M059J (cell line): ENCODE data around the gene AFAP1L1. TPM values are rescaled to one million over a fixed set of nuclear protein-coding genes. Genes with fewer than 3 reads are reported as not detected.

Source experiments
- DNase-seq: peaks from one replicate; pipeline ENCODE4 v3.0.0-alpha.2; 2012; ENCODE audit warnings: low read depth
- total RNA-seq: library from RNA; depleted of rRNA; stranded (reverse); fragments of >200 nt; shearing (Covaris generic); gene quantifications from 2 replicates; pipeline ENCODE4 v1.2.3, GENCODE V29; 2014

AFAP1L1 gene
- total RNA-seq, 1 experiment from 2014 or later = 9.1 TPM

DNA sequence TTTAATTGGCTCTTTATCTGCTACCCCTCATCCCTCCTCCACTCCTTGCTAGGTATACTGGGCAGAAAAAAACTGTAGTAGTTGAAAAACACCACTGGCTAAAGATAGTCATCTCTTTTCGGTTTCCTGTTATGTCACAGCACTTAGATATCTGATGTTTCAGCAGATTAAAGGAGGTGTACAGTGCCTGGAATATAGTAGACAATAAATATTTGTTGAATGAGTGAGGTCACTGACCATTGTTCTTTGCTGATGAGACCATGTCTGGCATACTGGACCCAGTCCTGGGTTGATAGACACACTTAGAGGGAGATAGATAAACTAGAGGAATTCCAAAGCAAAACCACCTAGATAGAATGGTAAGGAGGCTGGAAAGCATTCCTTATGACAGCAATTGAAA lies 76.9 kb downstream of the AFAP1L1 start:
- no peak for DNase-seq

DNA sequence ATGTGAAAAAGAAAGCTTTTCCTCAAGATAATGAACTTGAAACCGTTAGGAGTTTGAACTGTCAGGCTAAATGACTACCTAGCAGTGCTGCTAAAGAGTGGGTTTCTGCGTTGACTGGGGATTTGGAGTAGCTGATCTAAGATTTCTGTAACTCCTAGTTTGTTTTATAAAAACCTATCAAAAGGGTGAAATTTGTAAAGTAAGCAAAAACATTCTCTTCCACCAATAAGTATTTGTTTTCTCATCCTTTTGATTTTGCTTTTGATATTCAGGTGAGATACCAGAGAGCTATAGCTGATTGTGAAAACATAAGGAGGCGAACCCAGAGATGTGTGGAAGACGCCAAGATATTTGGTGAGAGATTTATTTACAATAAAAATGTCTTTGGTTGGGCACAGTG lies 77.7 kb downstream of the AFAP1L1 start:
- DNase-seq = no peak

DNA sequence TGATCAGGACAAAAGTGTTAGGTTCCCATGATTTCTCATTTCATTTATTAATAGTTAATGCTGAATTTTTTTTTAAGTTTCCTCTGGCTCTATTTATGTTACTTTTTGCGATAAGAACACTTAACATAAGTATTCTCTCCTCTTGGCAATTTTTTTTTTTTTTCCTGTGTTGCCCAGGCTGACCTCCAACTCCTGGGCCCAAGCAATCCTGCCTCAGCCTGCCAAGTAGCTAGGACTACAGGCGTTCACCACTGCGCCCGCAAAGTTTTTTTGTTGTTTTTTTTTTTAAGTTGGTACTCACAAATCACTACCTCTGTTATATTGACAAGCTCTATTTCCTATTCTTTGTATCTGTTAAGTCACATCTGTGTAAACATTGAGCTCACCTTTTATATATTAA lies 80.5 kb downstream of the AFAP1L1 start:
- DNase-seq = no peak

DNA sequence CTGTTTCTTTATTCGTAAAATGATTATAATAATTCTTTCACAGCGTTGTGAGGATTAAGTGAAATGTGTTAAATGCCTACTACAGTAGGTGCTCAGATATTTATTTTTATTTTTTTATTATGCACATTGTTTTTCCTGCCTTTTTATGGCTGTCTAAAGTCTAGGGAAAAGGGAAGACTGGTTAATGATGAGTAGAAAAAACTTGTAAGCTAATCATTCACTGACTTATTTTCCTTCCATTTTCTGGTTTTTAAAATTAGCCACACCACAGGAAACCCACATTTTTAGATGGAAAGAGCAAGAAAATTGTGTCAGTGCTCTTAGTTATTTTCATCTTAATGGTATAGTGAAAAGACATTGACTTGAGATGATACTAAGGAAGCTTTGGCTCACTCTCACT lies 82.3 kb downstream of the AFAP1L1 start:
- DNase-seq = no peak

DNA sequence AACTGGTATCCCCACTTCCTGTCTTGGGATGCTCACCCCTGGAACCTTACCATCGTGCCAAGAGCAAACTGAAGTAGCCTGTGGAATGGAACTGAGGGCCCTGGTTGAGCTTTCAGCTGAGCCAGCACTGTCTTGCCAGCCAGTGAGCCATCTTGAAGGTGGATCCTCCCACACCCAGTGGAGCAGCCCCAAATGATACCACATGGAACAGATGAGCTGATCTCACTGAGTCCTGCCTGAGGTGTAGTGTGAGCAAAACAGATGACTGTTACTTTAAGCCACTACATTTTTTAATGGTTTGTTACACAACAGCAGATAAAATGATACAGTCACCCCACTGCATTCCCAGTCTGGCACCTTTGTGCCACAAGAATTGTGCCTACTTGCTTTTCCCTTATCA lies 84.0 kb downstream of the AFAP1L1 start:
- no peak for DNase-seq

DNA sequence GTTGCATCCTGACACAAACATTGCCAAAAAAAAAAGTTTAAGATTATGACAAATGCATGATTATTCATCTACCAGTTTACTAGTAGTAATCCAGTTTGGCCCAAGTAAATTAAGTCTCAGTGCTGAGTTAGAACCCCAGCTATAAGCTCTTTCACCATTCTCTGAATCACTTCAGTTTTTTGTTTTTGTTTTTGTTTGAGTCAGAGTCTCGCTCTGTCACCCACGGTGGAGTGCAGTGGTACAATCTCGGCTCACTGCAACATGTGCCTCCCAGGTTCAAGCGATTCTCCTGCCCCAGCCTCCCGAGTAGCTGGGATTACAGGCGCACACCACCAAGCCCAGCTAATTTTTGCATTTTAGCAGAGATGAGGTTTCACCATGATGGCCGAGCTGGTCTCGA lies 84.7 kb downstream of the AFAP1L1 start:
- DNase-seq = no peak

DNA sequence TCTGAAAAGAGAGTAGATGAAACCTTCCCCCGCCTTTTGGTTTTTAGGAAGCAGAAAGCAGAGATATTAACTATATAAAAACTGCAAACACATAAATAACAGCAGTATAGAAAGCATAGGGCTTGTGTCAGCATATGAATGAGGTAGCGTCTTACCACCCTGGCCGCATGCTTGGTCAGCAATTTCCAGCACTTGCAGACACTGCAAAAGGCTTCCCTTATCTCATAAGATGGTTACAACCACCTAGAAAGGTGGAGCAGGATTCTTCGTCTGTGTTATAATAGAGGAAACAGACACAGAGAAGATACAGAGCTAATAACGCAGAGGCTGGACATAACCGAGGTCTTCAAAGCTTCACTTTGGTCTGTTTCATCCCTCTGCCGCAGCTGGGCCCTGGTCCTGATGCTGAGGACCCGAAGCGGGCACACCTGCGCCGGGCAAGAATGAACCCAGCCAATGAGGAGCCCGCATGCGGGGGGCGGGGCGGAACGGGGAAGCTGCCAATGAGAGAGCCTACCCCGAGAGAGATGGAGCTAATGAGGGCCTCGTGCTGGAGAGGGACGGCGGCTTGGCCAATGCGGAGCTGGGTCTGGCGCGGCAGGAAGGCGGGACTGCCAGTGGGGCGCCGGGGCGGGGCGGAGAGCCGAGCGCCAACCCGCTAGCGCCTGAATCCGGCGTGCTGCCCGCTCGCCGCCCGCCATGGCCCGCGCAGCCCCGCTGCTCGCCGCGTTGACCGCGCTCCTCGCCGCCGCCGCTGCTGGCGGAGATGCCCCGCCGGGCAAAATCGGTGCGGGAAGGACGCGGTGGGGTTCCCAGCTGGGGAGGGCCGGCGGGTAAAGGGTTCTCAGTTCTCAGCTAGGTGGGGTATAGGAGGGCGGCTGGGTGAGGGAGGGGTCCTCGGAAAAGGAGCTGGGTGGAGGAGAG lies 86.0 kb downstream of the AFAP1L1 start, which contains the start of gene PCYOX1L:
Gene PCYOX1L (plus strand): TSS at position 677 of the 924 bp plus-strand sequence. CDS start 23 bp downstream, at position 700.
- DNase-seq = peak; percentile 96

DNA sequence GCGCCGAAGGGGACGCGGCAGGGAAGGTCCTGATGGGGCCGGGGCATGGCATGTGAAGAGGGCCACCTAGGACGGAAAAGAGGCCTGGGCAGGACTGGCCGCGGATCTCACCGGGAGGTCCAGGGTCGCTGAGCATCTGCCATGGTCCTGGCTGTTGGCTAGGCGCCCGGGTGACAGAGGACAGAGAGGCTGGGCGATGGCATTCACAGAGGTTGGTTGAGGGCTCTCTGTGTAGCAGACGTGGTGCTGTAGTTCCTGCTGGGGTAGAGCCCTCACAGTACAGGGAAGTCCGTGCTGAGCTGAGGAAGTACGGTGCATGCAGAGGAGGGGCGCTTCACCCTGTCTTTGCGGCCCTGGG lies 86.6 kb downstream of the AFAP1L1 start:
- peak; percentile 29 for DNase-seq

DNA sequence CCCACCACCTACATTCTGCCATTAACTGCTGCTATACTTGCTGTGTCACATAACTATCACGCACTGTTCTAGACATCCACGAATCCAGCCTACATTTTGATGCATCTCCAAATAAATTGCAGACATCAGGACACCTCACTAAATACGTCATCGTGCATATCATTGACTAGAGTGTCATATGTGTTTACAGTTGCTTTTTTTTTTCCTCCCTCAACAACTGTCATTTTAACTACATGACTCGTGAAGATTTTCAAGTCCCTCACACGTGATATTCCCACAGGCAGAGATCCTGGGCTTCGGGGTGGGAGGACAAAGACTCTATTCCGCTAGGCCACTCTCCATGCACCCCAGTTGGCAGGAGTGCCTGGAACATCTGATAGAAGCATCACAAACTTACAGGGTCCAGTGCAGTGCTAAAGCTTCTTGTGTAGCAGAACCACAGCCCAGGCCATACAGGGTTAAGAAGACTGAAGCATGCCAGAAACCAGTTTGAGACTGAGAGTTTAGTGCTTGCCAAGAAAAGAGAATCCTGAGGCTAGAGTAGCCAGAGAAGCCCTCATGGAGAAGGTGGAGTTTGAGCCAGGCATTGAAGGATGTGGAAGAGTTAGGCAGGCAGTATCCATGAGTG lies 87.3 kb downstream of the AFAP1L1 start:
- DNase-seq = no peak

DNA sequence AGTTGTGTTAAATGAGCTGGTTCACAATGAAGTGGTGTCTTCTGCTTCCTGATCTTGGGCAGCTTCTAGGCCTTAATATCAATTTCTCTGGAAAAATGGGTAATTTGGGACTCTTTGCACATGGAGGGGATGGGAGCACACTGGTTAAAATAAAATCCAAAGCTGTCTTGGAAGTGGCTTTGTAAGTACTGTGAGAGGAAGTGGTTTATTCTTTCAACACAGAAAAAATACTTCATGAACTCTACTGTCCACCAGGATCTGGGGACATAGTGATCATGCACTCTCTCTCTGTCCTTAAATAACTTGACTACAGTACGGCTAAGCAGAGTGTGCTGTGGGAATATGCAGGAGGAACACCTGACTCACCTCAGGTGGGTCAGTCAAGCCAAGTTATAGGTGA lies 88.6 kb downstream of the AFAP1L1 start:
- no peak for DNase-seq

DNA sequence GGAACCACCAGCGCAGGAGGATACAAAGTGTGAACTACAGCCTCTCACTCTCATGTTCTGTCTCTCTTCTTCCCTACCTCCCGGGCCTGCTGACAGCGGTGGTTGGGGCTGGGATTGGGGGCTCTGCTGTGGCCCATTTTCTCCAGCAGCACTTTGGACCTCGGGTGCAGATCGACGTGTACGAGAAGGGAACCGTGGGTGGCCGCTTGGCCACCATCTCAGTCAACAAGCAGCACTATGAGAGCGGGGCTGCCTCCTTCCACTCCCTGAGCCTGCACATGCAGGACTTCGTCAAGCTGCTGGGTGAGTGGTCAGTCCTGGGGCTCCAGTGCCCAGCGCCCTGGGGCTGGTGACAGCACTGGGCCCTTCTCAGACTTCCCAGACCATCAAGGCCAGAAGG lies 90.9 kb downstream of the AFAP1L1 start:
- no peak for DNase-seq

DNA sequence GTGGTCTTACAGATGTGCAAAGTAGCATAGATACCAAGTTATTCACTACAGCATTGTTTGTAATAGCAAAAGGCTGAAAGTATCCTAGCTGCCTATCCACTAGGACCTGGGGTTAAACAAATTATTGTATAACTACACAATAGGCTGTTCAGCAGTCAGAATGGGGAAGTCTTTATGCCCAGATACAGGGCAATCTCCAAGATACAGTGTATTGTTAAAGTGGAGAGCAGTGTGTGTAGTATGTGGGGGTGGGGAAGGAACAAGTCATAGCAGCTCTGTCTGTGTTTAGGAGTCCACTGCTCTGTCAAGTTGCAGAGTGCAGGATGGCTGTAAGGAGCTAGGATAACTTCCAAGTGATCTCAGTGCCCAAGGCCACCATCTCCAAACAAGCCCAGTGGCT lies 91.7 kb downstream of the AFAP1L1 start:
- no peak for DNase-seq

DNA sequence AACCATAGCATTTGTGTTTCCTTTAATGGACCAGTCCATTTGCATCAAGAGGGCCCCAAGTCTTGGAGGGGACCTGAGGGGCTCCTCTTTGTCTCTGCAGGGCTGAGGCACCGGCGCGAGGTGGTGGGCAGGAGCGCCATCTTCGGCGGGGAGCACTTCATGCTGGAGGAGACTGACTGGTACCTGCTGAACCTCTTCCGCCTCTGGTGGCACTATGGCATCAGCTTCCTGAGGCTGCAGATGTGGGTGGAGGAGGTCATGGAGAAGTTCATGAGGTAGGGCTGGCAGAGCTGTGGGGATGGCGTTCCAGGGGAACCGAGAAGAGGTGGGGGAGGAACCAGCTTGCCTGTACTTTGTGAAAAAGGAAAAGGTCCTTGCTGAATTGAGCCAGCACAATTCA lies 92.3 kb downstream of the AFAP1L1 start:
- no peak for DNase-seq

DNA sequence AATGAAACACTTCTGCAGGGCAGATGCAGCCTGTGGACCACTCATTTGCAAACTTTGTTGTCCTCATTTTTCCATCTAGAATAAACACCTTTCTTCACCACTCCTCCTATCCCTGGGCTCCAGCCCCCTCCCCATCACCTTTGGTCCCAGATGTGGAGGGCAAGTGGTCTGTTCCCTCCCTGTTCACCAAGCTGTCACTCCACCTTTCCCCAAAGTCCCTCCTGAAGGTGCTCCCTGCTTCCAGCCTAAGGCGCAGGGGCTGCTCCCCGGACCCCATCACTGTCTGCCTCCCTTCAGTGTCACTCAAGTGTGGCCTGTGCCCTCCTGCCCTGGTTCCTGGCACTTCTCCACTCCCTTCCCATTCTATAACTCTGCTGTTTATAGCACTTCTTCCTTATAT lies 93.1 kb downstream of the AFAP1L1 start:
- DNase-seq = no peak

DNA sequence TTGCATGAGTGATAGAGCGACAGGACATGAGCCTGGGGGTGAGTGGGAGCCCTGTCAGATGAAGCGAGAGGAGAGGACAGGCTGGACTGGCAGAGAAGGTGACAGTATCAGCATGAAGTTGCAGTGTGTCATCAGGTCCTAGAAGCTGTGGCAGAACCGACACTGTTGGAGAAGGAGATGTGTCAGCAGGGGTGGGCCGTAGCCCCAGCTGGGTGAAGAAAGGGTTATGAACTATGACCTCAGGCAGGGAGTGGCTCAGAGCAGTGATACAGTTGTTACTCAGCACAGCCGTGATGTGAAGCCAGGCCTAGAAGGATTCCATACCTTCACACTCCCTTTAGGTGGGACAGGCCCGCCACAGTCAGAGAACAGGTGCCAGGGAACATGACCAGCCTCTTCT lies 93.8 kb downstream of the AFAP1L1 start:
- DNase-seq = no peak

DNA sequence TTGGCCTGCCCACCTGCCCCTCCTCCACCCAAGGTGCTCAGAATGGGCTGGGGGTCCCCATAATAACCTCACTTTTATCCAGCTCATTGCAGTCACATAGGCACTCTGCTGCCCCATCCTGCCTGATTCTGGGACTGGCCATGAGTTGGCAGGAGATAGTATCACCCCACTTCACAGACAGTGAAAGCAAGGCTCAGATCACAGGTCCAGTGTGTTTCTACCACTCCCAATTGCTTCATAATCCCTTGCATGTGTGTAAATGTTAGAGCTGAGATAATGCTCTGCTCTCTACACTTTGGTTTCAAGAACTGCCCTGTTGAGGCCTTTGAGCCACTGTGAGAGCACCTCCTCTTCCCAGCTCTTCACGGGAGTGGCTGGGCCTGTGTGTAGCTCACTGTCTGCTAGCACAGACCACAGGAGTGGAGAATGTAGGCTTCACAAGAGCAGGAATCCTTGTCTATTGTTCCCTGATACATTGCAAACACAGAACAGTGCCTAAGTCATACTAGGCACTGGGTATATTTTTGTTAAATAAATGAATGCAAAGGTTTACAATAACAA lies 94.6 kb downstream of the AFAP1L1 start:
- DNase-seq = no peak

DNA sequence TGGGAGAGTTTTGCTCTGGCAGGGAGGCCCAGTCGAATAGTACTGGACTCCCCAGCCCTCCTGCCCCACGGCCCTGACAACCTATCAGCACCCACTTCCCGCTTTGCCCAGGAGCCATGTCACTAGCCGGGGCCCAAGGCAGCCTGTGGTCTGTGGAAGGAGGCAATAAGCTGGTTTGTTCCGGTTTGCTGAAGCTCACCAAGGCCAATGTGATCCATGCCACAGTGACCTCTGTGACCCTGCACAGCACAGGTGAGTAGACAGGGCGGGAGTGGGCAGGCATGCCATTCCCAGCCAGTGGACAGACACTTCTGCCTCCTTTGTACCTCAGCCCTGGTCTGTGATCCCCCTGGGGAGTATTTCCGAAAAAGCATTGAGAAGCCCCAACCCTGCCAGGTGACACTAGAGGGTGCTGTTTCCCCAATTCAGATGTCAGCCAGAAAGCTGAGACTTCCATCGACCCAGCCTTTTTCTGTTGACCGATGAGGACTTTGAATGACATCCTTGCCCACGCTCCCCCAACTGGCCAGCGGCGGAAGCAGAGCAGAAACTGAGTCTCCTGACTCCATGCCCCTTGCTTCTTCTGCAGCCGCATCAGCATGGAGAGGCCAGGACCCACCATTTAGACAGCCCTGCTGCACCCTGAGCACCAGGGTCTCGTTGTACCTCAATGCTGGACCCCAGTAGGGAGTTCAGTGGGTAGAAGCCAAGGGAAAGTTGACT lies 95.8 kb downstream of the AFAP1L1 start:
- peak; percentile 76 for DNase-seq

DNA sequence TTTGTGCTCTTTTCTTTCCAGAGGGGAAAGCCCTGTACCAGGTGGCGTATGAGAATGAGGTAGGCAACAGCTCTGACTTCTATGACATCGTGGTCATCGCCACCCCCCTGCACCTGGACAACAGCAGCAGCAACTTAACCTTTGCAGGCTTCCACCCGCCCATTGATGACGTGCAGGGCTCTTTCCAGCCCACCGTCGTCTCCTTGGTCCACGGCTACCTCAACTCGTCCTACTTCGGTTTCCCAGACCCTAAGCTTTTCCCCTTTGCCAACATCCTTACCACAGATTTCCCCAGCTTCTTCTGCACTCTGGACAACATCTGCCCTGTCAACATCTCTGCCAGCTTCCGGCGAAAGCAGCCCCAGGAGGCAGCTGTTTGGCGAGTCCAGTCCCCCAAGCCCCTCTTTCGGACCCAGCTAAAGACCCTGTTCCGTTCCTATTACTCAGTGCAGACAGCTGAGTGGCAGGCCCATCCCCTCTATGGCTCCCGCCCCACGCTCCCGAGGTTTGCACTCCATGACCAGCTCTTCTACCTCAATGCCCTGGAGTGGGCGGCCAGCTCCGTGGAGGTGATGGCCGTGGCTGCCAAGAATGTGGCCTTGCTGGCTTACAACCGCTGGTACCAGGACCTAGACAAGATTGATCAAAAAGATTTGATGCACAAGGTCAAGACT lies 96.5 kb downstream of the AFAP1L1 start:
- DNase-seq = no peak

DNA sequence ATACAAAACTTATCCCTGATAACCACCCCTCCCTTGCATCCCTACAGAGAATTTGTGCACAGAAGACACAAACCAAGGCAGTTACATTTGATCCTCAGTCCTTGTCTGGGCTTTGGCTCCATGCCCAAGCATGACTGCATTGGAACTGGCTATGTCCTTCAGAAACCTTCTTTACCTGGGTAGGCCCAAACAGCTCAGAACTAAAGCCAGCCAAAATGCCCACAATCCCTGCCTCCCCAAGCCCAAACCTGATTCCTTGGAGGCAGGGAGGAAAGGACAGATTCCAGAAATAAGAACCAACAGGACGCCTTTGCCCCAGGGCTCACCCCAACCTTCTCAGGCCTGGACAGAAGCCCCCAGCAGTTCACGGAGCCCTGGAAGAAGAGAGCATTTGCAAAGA lies 99.2 kb downstream of the AFAP1L1 start:
- no peak for DNase-seq

DNA sequence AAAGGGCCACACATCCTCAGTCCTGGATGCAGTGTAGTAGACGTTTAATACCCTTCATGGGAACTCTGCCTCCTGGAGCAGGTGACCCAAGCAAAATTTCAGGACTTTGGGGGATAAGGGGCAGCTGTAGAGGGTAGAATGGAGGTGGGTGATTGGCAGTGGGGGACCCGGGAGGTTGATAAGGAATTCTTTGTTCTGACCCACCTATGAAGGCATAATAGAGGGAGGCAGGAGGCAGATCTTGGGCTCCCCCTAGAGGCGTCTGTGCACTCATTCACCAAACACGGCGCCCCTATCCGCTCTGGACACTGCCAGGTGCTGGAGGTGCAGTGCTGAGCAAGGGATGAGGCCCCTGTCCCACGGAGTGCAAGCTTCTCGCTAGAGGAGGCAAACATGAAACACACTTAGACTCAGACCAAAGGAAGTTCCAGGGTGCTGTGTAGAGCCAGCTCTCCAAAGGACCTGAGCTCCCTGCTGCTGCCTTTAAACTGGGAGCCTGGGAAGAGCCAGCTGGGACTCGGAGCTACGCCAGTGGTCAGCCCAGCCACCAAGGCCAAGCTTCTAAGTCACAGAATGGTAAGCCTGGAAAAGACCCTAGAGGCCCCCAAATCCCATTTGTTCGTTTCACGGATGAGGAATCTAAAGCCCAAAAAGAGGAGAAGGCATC lies 99.8 kb downstream of the AFAP1L1 start:
- peak; percentile 58 for DNase-seq
